GM12878 (cell line): ENCODE results near the gene ANGPTL2. TPM values are rescaled to one million over a fixed set of nuclear protein-coding genes. Genes with fewer than 3 reads are reported as not detected.

Experiments
- ATAC-seq: fragments of 200-7000 bp; cut with Tn5 transposase; 3 replicates; pipeline ENCODE4 v1.9.1; 2020; ENCODE audit warnings: mild to moderate bottlenecking, moderate library complexity
- BruUV-seq: library from RNA; stranded (reverse); fragments of 400-500 nt; replicated peaks from 2 replicates; lab custom pipeline; 2021; lab: Mats Ljungman, UMichigan
- CTCF ChIA-PET: fragments of 300-600 bp; sonication (Branson Sonifier 250); formaldehyde crosslinking; extraction: SDS; loops from one replicate; lab custom pipeline; 2021; ENCODE audit warnings: inconsistent platforms; lab: Yijun Ruan, JAX
- POLR2A ChIA-PET: fragments of 350-600 bp; formaldehyde crosslinking; extraction: SDS; loops from one replicate; lab custom pipeline; 2021; ENCODE audit warnings: inconsistent platforms; lab: Charles Lee
- RAD21 ChIA-PET: fragments of 300-600 bp; sonication (Branson Sonifier 250); formaldehyde crosslinking; loops from one replicate; lab custom pipeline; 2023; ENCODE audit warnings: antibody characterized with exemption; ENCODE audit not compliant: unreplicated experiment; lab: Charles Lee
- SMC1A ChIA-PET: fragments of 300-600 bp; sonication (Branson Sonifier 250); formaldehyde crosslinking; loops from one replicate; lab custom pipeline; 2023; ENCODE audit not compliant: unreplicated experiment, uncharacterized antibody; lab: Charles Lee
- DNase-seq: peaks from one replicate; pipeline ENCODE4 v3.0.0-alpha.2; 2011; ENCODE audit warnings: low read depth, low spot score
- FAIRE-seq: peaks from 3 replicates; lab custom pipeline; 2011; peaks lifted over from hg19 to GRCh38; lab: Jason Lieb, UNC
- H2AFZ ChIP-seq: 2 replicates; pipeline ENCODE4 v1.6.0; 2011; ENCODE audit warnings: low read depth, low read length, control low read depth; ENCODE audit not compliant: control insufficient read depth
- H3K27ac ChIP-seq: 2 replicates; pipeline ENCODE4 v1.5.1; 2011; ENCODE audit warnings: control low read depth; ENCODE audit not compliant: control insufficient read depth, insufficient read depth
- H3K27me3 ChIP-seq, 2 experiments: replicated peaks in 1 of 2; 2 replicates each; pipeline versions ENCODE4 v1.6.0 to v1.6.1; 2011; ENCODE audit warnings: low read length in 1 of 2; ENCODE audit not compliant: control insufficient read depth in 2 of 2, insufficient read depth in 2 of 2
- H3K36me3 ChIP-seq, 2 experiments: 2 replicates each; pipeline ENCODE4 v1.5.1; 2011; ENCODE audit warnings: low read length in 1 of 2; ENCODE audit not compliant: control insufficient read depth in 2 of 2, insufficient read depth in 2 of 2
- H3K4me1 ChIP-seq: 2 replicates; pipeline ENCODE4 v1.6.1; 2011; ENCODE audit warnings: mild to moderate bottlenecking, low read length, moderate library complexity, mixed read lengths; ENCODE audit not compliant: control insufficient read depth, insufficient read depth
- H3K4me2 ChIP-seq: 2 replicates; pipeline ENCODE4 v1.6.0; 2011; ENCODE audit warnings: control low read depth; ENCODE audit not compliant: control insufficient read depth, insufficient read depth
- H3K4me3 ChIP-seq: fragments of 200-600 bp; sonication (generic); 2 replicates; pipeline ENCODE4 v1.5.1; 2016
- H3K79me2 ChIP-seq: 2 replicates; pipeline ENCODE4 v1.6.0; 2011; ENCODE audit warnings: low read length; ENCODE audit not compliant: control insufficient read depth, insufficient read depth
- H3K9ac ChIP-seq: 2 replicates; pipeline ENCODE4 v1.8.0; 2011; ENCODE audit warnings: low read length, control low read depth, mixed read lengths; ENCODE audit not compliant: control insufficient read depth, insufficient read depth
- H3K9me3 ChIP-seq: replicated peaks from 3 replicates; pipeline ENCODE4 v1.5.1; 2011; ENCODE audit warnings: mild to moderate bottlenecking, low read length; ENCODE audit not compliant: control insufficient read depth, insufficient read depth
- H4K20me1 ChIP-seq: 2 replicates; pipeline ENCODE4 v1.6.0; 2011; ENCODE audit not compliant: control insufficient read depth, insufficient read depth
- CBX5 ChIP-seq: sonication (generic); IDR thresholded peaks from 2 replicates; pipeline ENCODE4 v1.6.1; 2016; ENCODE audit warnings: low read depth, moderate library complexity, mild to moderate bottlenecking, inconsistent platforms
- DPF2 ChIP-seq: fragments of 450-650 bp; IDR thresholded peaks from 2 replicates; pipeline ENCODE4 v1.6.1; 2017; ENCODE audit warnings: mild to moderate bottlenecking
- FOXM1 ChIP-seq: IDR thresholded peaks from 2 replicates; pipeline ENCODE4 v1.6.1; 2012; ENCODE audit warnings: low read depth, mild to moderate bottlenecking, inconsistent platforms, low read length, moderate library complexity
- HDGF ChIP-seq: fragments of 450-650 bp; IDR thresholded peaks from 2 replicates; pipeline ENCODE4 v1.6.1; 2016; ENCODE audit warnings: antibody characterized with exemption
- JUNB ChIP-seq: IDR thresholded peaks from 2 replicates; pipeline ENCODE4 v1.6.1; 2016; ENCODE audit warnings: antibody characterized with exemption, mild to moderate bottlenecking
- KLF5 ChIP-seq: fragments of 450-650 bp; IDR thresholded peaks from 2 replicates; pipeline ENCODE4 v1.6.1; 2014; ENCODE audit warnings: mild to moderate bottlenecking; ENCODE audit not compliant: partially characterized antibody
- MEF2B ChIP-seq: fragments of 450-650 bp; IDR thresholded peaks from 2 replicates; pipeline ENCODE4 v1.6.1; 2018; ENCODE audit warnings: mild to moderate bottlenecking, moderate library complexity; ENCODE audit not compliant: partially characterized antibody, poor library complexity, severe bottlenecking
- POLR2AphosphoS2 ChIP-seq: IDR thresholded peaks from 2 replicates; pipeline ENCODE4 v1.6.1; 2011; ENCODE audit warnings: low read depth, mild to moderate bottlenecking, low read length, improper control_type of control experiment, moderate library complexity
- PRDM15 ChIP-seq: fragments of 450-650 bp; formaldehyde crosslinking; IDR thresholded peaks from 2 replicates; pipeline ENCODE4 v1.4.0; 2020; ENCODE audit warnings: mild to moderate bottlenecking, moderate library complexity
- RELB ChIP-seq: fragments of 450-650 bp; IDR thresholded peaks from 2 replicates; pipeline ENCODE4 v1.6.1; 2017; ENCODE audit warnings: low read depth, mild to moderate bottlenecking, moderate library complexity
- ZBTB40 ChIP-seq: fragments of 450-650 bp; IDR thresholded peaks from 2 replicates; pipeline ENCODE4 v1.6.1; 2016; ENCODE audit warnings: mild to moderate bottlenecking, moderate library complexity, borderline replicate concordance
- ZNF274 ChIP-seq: IDR thresholded peaks from one replicate; pipeline ENCODE4 v1.8.0; 2011; ENCODE audit not compliant: insufficient read length, insufficient read depth
- WGBS: methylation state at CpG from one replicate; pipeline ENCODE4 v1.1.6; 2016; ENCODE audit warnings: low lambda C conversion rate; ENCODE audit not compliant: insufficient replicate concordance, insufficient coverage; ENCODE audit errors: missing lambda C conversion rate; 5-methylcytosine and 5-hydroxymethylcytosine counted together
- in situ Hi-C: fragments of 300-500 bp; cut with MboI; formaldehyde crosslinking; loops from 9 replicates; pipeline ENCODE4 v1.14.3; 2018; ENCODE audit warnings: mixed read lengths
- intact Hi-C: fragments of 100-400 bp; cut with micrococcal nuclease; formaldehyde crosslinking; loops from one replicate; pipeline ENCODE4 v1.14.2; 2022; ENCODE audit not compliant: unreplicated experiment
- polyA plus RNA-seq, 11 experiments: library from polyadenylated mRNA; depleted of rRNA in 4 of 11; unstranded in 6 of 11; stranded (reverse) in 5 of 11; fragments of >200 nt; fragmentation: Nextera tagmentation in 4 of 11; fragmentation: Illumina TruSeq in 1 of 11; extraction: Ambion mirVana in 4 of 11; extraction: Trizol in 1 of 11; gene quantifications; 1 replicate in 1 of 11; 2 replicates in 10 of 11; pipeline versions ENCODE4 v1.2.1 to v1.2.3, GENCODE V29; 2011 to 2016; ENCODE audit warnings: inconsistent platforms in 2 of 11, missing spikeins in 2 of 11, low read depth in 1 of 11
- total RNA-seq, 4 experiments: library from RNA; depleted of rRNA in 3 of 4; stranded (reverse); fragments of >200 nt in 3 of 4; fragmentation: Illumina TruSeq in 1 of 4; extraction: Trizol in 1 of 4; gene quantifications; 2 replicates each; pipeline versions ENCODE4 v1.2.1 to v1.2.3, GENCODE V29; 2013 to 2021

The ANGPTL2 gene
- total and polyA plus RNA-seq, 10 of the 15 experiments (the other 5 are each of a cell fraction or from before 2014, with no cell fraction given) = 0.13 to 2.6 (median 0.82) TPM; not detected in 1

GRCh38 chr9:127166651-127167524 lies 44.5 kb upstream of the ANGPTL2 start:
- Histone ChIP-seq H3K4me2 (peak overlapping the region; percentile 57), H3K27ac (peak overlapping the region; percentile 79), H3K79me2 (no peaks in the 10 kb centered on the region), H4K20me1 (no peaks in the 10 kb centered on the region), H2AFZ (peak overlapping the region; percentile 77), H3K4me1 (peaks cover 36% of the 10 kb centered on the region), H3K4me3 (no peak overlapping the region), H3K9ac (peak overlapping the region; percentile 56), H3K27me3 (no peaks in the 10 kb centered on the region), H3K36me3 (no peaks in the 10 kb centered on the region; a peak in 1 of 4 replicates), H3K9me3 (no peaks in the 10 kb centered on the region)
- WGBS = 13% methylated on average over 12 of the region's 12 CpGs
- CTCF ChIA-PET = interaction anchor here (0.9 to 6.9 kb wide), 15 partner anchors 7 to 225 kb away, joined by 3 to 174 read pairs (median 8); no protein-coding TSS in a partner anchor
- POLR2A ChIA-PET = interaction anchor here (0.6 to 12.4 kb wide), 15 partner anchors 12 to 230 kb away, joined by 3 to 270 read pairs (median 5); partner anchors contain the start of gene SLC2A8
- SMC1A ChIA-PET = interaction anchor here (1.1 to 28.4 kb wide), 24 partner anchors 13 to 226 kb away, joined by 3 to 812 read pairs (median 7); no protein-coding TSS in a partner anchor
- in situ Hi-C loops (no loop called here), intact Hi-C loops (loop anchor here (1.0 to 5.0 kb wide), 5 partner anchors 13 to 202 kb away; no protein-coding TSS in a partner anchor)
- ATAC-seq (peak; percentile 84), DNase-seq (peak; percentile 94), FAIRE-seq (peak; percentile 71)
- BruUV-seq = TSS peak; percentile 86
- RAD21 ChIA-PET = interaction anchor here (0.6 to 16.8 kb wide), 24 partner anchors 7 to 226 kb away, joined by 3 to 515 read pairs (median 8); no protein-coding TSS in a partner anchor
- TF ChIP-seq POLR2AphosphoS2 (no peak), KLF5 (no peak), MEF2B (peak; percentile 100), RELB (peak; percentile 86), JUNB (peak; percentile 25; the same call in 1 of the 2 replicates), ZBTB40 (no peak), CBX5 (no peak), DPF2 (peak; percentile 70; the same call in 1 of the 2 replicates), PRDM15 (CRISPR knock-in tag) (peak; percentile 74; the same call in 1 of the 2 replicates), FOXM1 (no peak), HDGF (peak; percentile 97), ZNF274 (no peak)
